NCI-H146 treated with DMSO at 0.1 percent for 48 hours (cell line): ENCODE results near the gene PACRG.

ENCODE experiments used
- DNase-seq: peaks from one replicate; lab custom pipeline; 2025; ENCODE audit not compliant: unreplicated experiment; lab: John Stamatoyannopoulos, UW

The PACRG gene

GRCh38 chr6:163066200-163066599, 338.4 kb downstream of the PACRG start:
- DNase-seq: no peak

DNA sequence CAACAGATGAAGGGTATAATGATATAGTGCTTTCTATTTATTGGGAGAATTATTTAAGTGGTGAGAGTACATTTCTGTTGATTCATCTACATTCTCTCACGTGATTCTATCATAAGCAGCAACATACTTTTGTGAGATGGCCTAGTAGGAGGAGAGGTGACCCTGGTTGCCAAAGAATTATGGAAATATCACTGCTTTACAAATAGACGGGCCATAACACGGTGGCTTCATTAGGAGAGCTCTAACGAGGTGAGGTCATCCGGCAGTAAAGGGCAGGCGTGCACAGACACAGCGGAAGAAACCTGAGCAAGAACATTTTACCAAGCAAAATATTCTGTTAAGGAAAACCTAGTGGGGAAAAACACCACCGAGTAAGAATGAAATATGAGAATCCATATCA, 349.4 kb downstream of the PACRG start:
- DNase-seq: no peak

DNA sequence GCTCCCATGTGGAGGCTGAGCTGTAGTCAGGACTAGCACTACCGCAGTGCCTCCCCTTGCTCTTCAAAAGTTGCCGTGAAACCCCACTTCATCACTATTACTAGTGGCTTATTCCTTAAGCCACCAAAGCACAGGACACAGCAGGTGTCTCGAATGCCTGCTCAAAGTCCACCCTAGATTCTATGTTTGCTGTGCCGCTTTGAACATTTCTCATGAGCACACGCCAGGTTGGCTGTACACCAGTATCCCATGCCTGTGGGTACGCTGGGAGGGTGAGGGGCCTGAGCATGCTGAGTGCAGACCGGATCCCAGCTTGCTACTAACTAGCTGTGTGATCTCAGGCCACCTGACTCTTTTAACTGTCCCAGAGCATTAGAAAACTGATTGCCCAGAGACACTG, 350.9 kb downstream of the PACRG start:
- DNase-seq: no peak

DNA sequence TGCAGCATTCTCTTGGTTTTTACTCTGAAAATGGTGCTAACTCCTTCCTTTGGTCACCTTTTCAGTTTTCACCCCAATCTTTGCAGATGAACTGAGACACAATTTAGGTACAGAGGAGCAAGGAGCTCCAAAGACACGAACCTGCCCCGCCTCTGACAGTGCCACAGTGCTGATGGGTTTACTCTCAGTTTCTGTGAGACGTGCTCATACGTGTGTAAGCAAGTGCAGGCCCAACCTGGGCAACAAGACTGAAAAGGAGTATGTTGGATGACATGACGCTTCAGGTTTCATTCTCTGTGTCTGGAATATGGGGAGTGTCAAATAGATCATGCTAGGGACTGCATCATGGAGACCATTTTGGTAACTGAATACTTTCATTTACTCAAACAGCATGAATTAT, 352.5 kb downstream of the PACRG start:
- DNase-seq: no peak

DNA sequence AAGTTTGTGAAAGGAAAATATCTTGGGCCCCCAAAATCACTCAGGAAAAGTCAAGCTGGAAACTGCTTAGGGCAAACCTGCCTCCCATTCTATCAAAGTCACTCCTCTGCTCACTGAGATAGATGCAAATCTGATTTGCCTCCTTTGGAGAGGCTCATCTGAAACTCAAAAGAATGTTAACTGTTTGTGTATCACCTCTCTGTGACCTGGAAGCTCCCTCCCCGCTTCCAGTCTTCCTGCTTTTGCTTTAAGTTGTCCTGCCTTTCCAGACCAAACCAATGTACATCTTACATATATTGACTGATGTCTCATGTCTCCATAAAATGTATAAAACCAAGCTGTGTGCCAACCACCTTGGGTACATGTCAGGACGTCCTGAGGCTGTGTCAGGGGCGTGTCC, 355.4 kb downstream of the PACRG start:
- DNase-seq: no peak

- DNase-seq: no peak
Observed at GRCh38 chr6:163085426-163085825, 357.7 kb downstream of the PACRG start.

DNA sequence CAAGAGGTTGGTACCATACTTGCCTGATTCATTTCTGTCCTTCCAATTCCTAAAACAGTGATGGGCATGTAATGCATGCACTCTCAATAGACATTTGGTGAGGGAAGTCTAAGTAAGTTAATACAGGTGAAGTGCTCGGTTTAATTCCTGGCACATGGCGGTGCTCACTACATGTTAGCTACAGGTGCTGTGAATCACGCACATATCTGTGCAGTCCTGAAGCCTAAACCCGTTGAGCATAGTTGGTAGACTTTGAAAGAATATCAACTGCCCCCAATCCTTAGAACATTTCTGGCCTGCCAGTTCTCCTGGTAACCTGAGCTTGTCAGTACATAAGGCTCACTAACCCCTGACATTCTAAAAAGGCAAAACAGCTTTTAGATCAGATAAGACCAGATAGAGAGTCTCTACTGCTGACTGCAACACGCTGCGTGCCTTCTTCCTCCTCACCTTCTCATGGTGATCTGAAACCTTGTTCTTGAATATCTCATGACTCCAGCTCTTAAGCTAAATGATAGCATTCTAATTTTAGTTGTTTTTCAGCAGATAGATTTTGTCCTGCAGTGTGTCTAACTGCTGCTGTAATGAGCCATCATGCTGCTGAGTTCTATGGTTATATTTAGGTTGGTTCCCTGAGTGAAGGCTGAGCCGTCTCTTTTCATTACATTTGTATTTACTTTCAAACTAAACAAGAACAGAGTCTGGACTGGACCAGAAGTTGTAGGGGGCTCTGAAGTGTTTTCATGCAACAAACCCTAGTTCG, 358.3 kb downstream of the PACRG start:
- DNase-seq: no peak

DNA sequence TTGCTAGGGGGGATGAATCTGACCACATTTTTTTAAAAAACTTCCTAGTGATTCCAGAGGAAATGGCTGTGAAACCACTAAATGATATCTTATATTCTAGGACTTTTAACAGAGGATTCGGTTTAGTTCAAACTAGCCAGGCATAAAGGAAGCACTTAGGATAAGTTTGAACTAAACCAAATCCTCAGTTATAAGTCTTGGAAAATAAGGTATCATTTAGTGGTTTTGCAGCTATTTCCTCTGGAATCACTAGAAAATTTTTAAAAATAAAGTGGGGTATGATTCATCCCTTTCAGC, 358.8 kb downstream of the PACRG start:
- no peak for DNase-seq

DNA sequence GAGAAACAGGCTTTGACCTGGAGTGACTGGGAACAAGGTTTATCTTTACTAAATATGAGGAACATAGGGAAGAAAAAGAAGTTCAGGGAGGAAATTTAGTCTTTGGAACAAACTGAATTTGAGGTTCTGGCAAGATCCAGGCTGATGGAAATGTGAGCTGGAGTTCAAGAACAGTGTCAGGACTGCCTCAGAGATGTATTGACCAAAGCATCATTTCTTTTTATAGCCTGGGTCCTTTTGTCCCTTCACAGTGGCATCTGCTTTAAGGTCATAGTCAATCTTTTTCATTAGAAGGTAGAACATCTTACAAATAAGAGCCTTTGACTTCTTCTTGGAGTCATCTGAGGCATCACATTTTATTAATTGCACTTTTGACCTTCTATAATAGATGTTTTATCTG, 360.2 kb downstream of the PACRG start:
- DNase-seq: no peak

GRCh38 chr6:163092876-163093275, 365.1 kb downstream of the PACRG start:
- DNase-seq: no peak

GRCh38 chr6:163094881-163095280, 367.1 kb downstream of the PACRG start:
- DNase-seq: no peak

GRCh38 chr6:163095401-163095800, 367.6 kb downstream of the PACRG start:
- no peak for DNase-seq

DNA sequence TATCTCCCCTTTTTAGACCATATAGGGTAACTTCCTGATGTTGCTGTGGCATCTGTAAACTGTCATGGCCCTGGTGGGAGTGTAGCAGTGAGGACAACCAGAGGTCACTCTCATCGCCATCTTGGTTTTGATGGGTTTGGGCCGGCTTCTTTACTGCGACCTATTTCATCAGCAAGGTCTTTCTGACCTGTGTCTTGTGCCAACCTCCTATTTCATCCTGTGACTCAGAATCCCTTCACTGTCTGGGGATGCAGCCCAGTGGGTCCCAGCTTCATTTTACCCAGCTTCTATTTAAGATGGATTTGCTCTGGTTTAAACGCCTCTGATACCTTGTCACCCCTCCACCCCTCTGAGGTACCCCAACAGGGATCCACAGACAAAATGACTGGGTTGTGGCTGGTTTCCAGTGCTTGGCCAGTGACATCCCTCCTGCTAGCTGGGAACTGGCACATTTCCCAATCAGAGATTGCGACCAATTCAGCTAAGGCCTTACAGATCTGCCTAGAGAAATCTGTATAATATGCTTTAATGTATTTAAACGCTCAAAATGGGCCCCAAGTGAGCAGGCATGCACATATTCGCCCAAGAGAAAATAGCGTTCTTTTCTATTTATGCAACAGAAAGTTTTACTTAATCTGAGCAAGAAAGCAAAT, 371.2 kb downstream of the PACRG start:
- no peak for DNase-seq

DNA sequence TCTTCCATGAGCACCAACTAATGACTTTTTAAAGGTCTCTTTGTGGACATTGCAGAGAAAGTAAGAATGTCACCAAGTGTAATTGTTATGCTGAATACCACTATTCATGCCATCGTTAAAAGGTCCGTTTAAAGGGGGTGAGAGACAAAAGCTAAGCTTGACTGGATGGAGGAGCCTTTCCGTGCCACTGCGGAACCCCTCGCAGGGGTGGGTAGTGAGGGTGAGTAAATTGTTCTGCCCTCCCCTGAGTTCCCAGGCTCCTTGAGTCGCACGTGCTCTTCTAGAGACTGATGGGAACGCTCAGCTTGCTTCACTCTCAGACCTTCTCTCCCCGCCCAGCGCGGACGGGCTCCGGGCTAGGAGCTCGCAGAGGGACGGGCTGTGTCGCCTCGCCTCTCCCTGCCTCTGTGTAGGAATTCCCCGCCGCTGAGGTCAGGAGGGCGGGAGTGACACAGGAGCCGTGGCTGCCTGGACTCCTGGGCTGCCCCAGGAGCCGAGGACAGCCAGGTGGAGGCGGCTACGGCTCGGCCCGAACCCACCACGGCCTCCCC, 371.9 kb downstream of the PACRG start:
- DNase-seq: no peak

DNA sequence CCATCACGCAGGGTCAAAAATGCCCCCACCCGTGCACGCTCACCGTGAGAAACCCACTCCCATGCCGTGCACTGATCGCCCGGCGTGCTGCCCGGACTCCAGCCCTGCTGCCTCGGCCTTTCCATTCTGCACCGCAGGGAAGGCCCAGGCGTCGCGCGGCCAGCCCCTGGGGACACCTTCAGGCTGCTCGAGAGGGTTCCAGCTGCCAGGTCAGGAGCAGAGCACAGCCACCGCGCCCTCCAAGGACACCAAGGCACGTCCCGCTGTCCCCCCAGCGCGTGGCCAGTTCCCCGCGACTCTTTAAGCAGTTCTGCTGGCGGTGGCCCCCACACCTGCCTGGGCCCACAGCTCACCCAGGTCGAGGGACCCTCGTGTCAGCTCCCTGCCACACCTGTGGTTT, 372.5 kb downstream of the PACRG start:
- no peak for DNase-seq

- no peak for DNase-seq
Observed at GRCh38 chr6:163113358-163113962, 385.7 kb downstream of the PACRG start.

DNA sequence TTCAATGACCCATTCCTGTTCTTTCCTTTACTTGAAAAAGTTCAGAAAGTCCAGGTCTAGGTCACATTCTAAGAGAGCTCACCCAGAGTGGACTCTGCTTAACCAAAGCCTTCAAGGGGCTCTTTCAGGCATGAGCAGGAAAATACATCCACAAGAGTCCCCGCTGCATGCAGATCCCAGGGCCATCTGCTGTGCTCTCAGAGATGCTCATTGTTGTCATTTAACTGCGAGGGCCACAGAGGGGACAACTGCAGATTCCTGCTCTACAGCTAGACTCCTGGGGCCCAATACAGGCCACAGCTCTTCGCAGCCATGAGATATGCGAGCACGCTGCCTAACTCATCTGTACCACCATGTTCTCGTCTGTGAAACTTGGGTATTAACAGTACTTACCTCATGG, 391.2 kb downstream of the PACRG start:
- DNase-seq: no peak

- DNase-seq: no peak
Observed at GRCh38 chr6:163120223-163120622, 392.4 kb downstream of the PACRG start.

- no peak for DNase-seq
Observed at GRCh38 chr6:163121270-163121669, 393.5 kb downstream of the PACRG start.

- no peak for DNase-seq
Observed at GRCh38 chr6:163122365-163122764, 394.6 kb downstream of the PACRG start.

DNA sequence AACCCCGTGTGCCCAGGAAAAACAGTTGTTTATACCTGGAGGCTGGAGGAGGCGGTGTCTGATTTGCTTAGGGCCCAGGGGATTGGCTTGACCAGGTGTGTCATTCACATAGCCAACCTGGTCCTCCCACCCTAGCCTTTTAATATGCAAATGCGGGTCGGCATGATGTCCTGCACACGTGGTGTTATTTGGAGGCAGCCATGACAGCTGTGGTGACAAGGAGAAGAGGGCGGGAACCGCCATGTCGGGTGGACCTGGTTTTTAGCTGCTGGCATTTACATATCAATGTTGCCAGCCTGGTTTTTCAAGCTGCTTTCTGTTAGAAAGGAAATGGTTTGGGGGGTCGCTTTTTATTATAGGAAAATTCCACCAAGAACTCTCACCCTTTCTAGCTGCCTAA, 395.3 kb downstream of the PACRG start:
- no peak for DNase-seq

DNA sequence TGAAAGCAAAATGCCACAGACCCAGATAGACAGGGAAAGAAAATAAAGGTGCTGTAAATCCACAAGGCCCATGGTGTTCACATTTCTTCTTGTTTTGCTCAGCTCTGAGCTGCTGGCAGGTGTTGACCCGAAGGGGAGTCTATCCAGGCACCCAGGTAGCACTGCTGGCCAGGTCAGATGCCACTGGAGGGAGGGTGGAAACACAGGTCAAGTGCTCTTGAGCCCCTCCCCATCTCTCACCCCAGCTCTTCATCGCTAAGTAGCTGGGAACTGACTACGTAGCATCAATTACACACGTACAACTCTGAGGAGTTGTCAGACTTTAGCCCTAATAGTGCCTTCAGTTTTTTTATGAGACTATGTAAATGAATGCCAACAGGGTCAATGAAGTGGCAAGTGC, 399.0 kb downstream of the PACRG start:
- DNase-seq: no peak
